GM19395 (cell line): Measurements from ENCODE around the gene SPEM2.

Experiments
- ATAC-seq: cut with Tn5 transposase; IDR thresholded peaks from one replicate; pipeline ENCODE4 v1.9.1; 2021; ENCODE audit warnings: mild to moderate bottlenecking, moderate library complexity; ENCODE audit not compliant: unreplicated experiment

SPEM2 gene

GRCh38 chr17:7440113-7440833 is 14.9 kb downstream of the SPEM2 start:
- no peak for ATAC-seq

DNA sequence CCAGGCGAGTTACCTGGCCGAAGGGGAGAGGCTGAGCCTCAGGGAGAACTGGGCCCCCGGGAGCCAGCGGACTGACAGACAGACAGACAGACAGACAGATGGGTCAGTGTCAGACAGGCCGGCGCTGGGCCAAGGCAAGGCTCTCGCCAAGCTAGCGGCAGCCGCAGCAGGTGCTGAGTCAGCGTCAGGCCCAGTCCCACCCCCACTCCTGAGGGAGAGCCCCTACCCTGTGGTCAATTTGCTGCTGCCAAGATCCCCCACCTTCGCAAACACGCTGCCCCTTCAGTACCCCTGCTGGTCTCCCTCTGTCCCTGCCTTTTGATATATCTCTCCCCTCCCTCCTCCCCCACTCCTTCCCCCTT is 15.4 kb downstream of the SPEM2 start:
- no peak for ATAC-seq

DNA sequence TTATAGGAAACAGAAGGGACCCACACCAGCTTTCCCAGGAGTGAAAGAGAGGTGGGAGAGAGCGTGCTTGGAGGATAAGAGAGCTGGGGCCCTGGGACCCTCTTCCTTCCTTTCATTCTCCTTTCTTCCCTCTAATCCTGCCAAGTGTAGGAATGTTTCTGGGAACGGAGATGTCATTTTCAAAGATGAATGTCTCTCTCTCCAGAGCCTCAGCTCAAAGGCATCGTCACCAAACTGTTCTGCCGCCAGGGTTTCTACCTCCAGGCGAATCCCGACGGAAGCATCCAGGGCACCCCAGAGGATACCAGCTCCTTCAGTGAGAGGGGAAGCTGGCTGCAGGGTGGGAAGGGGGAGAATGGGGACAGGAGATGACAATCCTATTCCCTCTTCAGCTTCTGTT is 15.8 kb downstream of the SPEM2 start:
- ATAC-seq = no peak

- ATAC-seq = no peak
Observed at GRCh38 chr17:7442142-7442541, 16.7 kb downstream of the SPEM2 start.

GRCh38 chr17:7443499-7444485 is 18.4 kb downstream of the SPEM2 start:
- ATAC-seq = no peak

GRCh38 chr17:7444682-7445618 is 19.5 kb downstream of the SPEM2 start, which contains the start of gene CHRNB1:
Gene CHRNB1 (plus strand): TSS chr17:7445061. CDS start chr17:7445128, 67 bp downstream.
- no peak for ATAC-seq

DNA sequence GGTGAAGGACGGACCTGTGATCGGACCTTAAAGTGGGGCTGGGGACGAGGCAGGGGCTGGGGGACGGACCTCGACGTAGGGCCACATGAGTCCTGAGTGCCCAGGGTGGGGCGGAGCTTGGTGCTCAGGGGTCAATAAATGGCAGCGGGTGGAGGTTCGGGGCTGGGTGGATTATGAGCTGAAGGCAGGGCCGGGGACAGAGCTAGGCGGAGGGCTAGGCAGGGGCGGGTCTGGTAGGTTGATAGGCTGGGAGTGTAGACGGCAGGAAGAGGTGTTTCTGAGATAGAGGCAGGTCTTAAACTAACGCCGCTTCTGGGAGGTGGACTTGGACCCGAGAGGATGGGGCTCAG is 20.2 kb downstream of the SPEM2 start:
- ATAC-seq = no peak

DNA sequence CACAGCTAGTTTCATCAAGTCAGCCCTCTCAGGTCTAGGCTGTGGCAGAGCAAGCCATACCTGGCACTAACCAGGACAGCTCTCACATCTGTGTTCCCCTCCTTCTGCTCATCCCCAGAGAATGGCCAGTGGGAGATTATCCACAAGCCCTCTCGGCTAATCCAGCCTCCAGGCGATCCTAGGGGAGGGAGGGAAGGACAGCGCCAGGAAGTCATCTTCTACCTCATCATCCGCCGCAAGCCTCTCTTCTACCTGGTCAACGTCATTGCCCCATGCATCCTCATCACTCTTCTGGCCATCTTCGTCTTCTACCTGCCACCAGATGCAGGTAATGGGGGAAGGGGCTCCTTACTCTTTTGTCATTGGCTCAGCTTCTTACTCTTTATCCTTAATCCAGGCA is 23.0 kb downstream of the SPEM2 start:
- ATAC-seq = no peak

DNA sequence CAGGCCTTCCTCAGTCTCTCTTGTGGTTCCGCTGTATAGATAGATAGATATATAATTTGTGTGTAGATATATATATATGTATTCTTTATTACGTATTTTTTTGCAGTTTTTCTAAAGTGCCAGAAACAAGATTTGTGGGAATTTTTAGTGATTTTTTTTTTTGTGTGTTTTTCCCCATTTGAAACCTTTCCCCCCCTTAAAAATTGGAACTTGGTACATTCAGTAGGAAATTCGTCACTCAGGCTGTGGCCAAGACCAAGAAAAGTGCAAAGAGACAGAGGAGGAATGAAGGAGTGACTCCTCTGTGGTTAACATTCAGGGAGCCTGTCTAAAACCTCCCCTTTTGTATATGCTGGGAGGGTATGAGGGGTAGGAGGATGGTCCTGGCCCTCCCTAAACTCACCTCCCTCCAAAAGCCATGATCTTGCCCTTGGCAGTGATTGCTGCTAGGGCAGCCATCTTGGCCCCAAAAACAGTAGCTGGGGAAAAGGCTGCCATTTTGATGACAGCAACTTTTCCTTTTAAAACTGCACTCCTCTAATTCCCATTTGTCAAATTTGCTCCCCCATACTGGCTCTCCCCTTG is 34.6 kb downstream of the SPEM2 start:
- ATAC-seq = no peak

DNA sequence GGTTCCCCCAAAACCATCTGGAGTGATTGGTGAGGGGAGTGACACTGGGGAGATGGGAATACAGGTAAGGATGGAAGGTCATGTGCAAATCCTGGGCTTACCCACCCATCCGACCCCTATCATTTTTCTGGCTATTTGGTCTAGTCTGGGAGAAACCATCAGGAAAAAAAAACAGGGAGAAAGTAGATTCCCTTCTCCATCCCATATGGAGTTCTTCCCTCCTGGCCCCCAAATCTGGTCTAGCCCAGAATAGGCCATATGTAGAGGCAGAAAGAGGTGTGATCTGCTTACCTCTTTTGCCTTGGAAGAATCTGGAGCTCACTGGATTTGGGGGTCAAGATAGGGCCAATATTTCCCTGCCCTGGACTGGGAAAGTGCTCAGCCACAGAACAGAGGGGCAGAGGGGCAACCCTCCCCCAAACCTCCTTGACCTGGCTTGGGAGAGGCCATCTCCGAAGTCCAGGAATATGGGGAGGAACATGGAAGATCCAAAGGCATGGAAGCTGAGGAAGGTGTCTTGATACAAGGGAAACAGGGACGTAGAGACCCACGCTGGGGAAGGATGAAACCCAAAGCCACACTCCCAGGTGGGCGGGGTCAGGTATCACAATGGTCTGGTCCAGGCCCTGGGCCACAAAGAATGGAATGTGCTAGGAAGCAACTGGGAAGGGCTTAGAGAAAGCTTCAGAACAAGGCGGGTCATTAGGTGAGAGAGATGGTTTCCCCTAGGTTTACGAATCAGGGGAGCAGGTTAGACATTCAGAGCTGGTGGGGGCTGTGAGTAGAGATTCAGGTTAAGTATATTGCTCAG is 35.6 kb downstream of the SPEM2 start:
- ATAC-seq = no peak

DNA sequence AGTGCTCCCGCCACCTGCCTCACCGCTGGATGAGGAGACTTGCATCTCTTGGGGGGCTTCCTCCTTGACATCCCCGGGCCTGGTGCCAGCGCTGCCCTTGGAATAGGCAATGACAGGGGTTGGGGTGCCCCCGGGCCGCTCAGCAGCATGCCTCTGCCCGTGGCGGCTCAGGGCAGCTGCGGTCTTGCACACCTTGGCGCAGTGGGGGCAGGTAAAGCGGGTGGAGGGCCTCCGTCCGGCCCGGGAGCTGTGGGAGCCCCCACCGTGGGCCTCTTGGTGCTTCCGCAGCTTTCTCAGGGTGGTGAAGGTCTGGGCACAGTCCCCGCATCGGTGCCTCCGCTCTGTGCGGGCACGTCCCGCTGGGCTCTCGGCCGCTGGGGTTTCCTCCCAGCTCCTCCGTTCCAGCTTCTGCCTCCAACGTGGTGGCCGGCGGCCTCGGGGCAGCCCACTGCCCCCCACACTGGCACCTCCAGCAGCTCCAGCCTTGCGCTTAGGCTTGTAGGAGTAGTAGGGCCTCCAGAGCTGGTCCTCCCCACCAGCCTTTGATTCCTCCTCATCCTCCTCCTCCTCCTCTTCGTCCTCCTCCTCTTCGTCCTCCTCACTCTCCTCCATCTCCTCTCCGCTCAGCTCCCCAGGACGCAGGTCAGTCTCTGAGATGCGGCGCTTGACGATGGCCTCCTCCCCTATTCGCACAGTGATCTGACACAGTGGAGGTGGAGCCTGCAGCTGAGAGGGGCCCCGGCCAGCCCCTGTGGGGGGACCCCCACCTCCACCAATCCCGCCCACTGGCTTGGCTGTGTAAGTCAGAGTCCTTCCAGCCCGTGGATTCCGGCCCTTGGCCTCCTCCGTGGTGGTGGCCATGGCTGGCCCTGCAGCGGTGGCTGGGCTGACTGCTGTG is 37.3 kb downstream of the SPEM2 start:
- no peak for ATAC-seq

DNA sequence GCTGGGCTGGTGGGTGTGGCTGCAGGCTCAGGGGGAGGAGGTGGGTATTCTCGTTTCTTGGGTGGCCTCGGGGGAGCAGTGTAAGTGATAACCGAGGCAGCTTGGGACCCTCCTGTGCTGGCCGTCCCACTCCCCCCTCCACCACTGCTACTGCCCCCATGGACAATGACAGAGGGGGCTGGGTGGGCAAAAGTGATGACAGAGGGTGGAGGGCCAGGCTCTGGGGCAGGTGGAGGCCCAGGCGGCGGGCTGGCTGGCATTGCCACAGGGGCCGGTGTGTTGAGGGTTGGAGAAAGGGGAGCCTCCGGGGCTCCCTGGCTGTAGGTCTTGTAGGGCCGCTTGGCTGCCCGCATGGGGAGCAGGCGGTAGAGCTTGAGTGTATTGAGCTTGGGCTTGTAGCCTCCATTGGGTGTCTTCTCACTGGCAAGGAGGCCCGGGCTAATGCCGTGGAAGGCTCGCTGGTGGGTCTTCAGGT is 38.0 kb downstream of the SPEM2 start:
- no peak for ATAC-seq

- ATAC-seq = no peak
Observed at GRCh38 chr17:7464081-7464480, 38.7 kb downstream of the SPEM2 start.

DNA sequence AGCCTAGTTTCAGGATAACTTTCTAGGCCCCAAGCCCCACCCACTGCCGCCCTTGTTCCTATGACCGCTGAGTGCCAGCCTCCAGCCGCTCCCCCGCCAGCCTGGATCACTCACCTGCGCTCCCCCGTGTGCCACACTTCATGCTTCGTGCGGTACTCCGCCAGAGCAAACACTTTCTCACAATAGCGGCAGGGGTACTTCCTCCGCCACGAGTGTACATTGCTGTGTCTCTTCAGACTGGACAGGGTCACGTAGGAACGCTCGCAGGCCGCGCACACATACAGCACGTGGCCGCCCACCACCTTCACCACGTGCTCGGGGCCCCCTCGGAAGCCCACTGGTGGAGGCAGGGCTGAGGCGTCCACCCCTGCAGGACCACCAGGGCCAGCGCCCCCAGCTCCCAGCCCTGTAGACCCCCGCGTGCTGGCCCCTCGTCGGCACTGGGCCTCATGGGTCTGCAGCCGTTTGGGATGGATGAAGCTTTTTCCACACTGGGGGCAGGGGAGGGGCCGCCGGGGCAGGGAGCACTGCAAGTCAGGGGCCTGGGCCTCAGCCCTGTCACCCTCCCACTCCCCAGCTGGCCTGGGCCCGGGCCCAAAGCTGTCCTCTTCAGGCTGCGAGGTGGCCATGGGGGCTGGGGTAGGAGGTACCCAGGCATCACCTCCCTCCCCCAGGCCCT is 40.3 kb downstream of the SPEM2 start:
- ATAC-seq = no peak

DNA sequence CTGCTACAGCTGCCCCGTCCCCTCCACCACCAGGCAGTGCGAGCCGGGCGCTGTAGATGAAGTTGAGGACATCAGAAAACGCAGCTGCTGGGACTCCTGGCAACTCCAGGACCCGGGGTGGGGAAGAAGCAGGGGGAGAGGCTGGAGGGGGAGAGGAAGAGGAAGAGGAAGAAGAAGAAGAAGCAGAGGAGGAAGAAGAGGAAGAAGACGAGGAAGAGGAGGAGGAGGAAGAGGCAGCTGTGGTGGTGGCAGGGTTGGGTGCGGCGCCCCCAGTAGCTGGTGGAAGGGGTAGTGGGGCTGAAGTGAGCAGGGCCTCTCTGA is 40.9 kb downstream of the SPEM2 start:
- ATAC-seq = no peak

DNA sequence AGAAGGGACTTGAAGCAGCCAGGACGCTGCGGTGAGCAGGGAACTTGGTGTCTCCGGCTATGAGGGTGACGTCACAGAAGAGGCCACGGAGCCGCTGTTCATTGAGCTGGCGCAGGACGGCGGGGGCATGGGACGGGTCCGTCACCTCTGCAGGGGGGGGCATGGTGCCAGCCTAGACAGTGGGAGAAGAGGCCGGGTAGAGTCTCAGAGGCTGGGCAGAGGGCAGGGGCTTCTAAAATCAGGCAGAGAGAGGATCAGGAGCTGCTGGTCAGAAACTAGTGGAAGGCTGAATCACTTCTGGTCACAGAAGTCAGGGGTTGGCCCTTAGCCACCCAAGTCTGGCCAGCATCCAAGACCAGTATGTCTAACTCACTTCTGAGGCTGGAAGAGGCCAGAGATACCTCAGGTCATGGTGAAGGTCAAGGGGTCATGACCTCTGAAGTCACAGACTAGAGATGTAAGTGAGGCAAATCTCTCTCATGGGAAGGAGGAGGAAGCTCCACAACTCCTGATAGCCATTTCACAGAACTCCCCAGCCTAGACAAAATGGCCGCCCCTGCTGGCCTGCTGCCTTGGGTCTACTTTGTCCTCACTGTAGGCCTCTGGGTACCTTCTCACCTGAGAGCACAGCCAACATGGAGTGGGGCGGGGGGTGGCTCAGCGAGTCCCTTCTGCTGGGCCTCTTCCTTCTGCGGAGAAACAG is 41.4 kb downstream of the SPEM2 start:
- no peak for ATAC-seq

DNA sequence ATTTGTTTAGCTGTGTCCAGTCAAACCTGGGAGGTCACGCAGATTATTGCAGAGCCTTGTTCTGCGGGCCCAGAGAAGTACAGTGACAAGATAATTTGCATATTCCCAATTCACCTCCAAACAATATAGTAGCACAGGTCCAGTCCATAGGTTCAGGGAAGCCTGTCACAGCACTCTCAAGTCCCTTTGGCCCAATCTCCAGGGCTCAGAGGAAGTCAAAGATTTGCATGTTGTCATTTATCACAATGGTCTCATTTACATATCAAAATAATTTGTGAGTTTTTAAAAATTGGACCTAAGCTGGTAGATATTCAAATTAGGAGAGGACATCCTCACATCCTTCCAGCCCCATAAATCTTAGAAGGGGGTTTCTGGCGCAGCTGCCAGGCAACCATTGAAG is 42.1 kb downstream of the SPEM2 start:
- no peak for ATAC-seq

GRCh38 chr17:7468290-7468689 is 42.9 kb downstream of the SPEM2 start:
- no peak for ATAC-seq
